ENCODE measurements around the gene MBTPS2. TPM values are rescaled to one million over a fixed set of nuclear protein-coding genes. Genes with fewer than 3 reads are reported as not detected.
A peak's percentile ranks its signal among the peaks of the same experiment; 100 is the strongest.

Gene MBTPS2
- total and polyA plus RNA-seq, 7 experiments from 2014 or later, result 4.6 to 9.9 (median 7.0) TPM

GRCh38 chrX:21926527-21927278, 87.3 kb downstream of the MBTPS2 start:
- intact Hi-C loops (cut with micrococcal nuclease), result loop anchor here in 1 of 2 donors (5.0 to 10.0 kb wide), 2 partner anchors 46 to 82 kb away; no protein-coding TSS in a partner anchor
- Histone ChIP-seq H3K36me3 (ENCODE audit: control insufficient read depth in 2 of 3, insufficient read depth in 3 of 3, low read length in 3 of 3) (no peaks in the 10 kb centered on the region), H3K4me3 (ENCODE audit: low read length) (no peak overlapping the region), H3K9me3 (ENCODE audit: control insufficient read depth in 2 of 3, low read length in 3 of 3) (no peaks in the 10 kb centered on the region), H3K4me1 (ENCODE audit: control insufficient read depth in 2 of 2, insufficient read depth in 2 of 2, low read length in 2 of 2) (no peaks in the 10 kb centered on the region), H3K27me3 (ENCODE audit: control insufficient read depth in 2 of 2, insufficient read depth in 2 of 2, low read length in 2 of 2) (no peaks in the 10 kb centered on the region), H3K27ac (ENCODE audit: low read depth, low read length) (no peak overlapping the region)
- no peak for DNase-seq
- H3K27me3 Mint-ChIP-seq, result no peaks in the 10 kb centered on the region
- H3K9me3 Mint-ChIP-seq, result peaks cover 0 to 7% (median 0%) of the 10 kb centered on the region in 11 donors
- H3K4me3 Mint-ChIP-seq, result peak overlapping the region in 1 of 10 donors; percentile 56
- ChIA-PET POLR2A (no interaction called here), CTCF (no interaction called here)
- peaks cover 1 to 30% (median 10%) of the 10 kb centered on the region in 7 donors for H3K4me1 Mint-ChIP-seq
- H3K36me3 Mint-ChIP-seq, result peaks cover 0 to 14% (median 0%) of the 10 kb centered on the region in 5 donors
- peak; percentile 56 for ATAC-seq
- H3K27ac Mint-ChIP-seq, result peak overlapping the region in 1 of 9 donors; percentile 82

GRCh38 chrX:21929209-21929608, 89.8 kb downstream of the MBTPS2 start:
- no peaks in the 10 kb centered on the region for H3K9me3 ChIP-seq (ENCODE audit: control insufficient read depth in 2 of 3, low read length in 3 of 3)
- H3K9me3 Mint-ChIP-seq, result peaks cover 0 to 7% (median 0%) of the 10 kb centered on the region in 11 donors
- H3K27me3 Mint-ChIP-seq, result no peaks in the 10 kb centered on the region
- CTCF ChIA-PET, result no interaction called here
- no peaks in the 10 kb centered on the region for H3K36me3 ChIP-seq (ENCODE audit: control insufficient read depth in 2 of 3, insufficient read depth in 3 of 3, low read length in 3 of 3)
- POLR2A ChIA-PET, result no interaction called here
- intact Hi-C loops (cut with micrococcal nuclease), result loop anchor here in 1 of 2 donors (5.0 to 10.0 kb wide), 2 partner anchors 43 to 84 kb away; no protein-coding TSS in a partner anchor
- H3K27me3 ChIP-seq (ENCODE audit: control insufficient read depth in 2 of 2, insufficient read depth in 2 of 2, low read length in 2 of 2), result no peaks in the 10 kb centered on the region
- H3K4me3 Mint-ChIP-seq, result peak overlapping the region in 2 of 10 donors; percentile 15 to 28
- H3K4me1 ChIP-seq (ENCODE audit: control insufficient read depth in 2 of 2, insufficient read depth in 2 of 2, low read length in 2 of 2), result no peaks in the 10 kb centered on the region
- DNase-seq (no peak), ATAC-seq (no peak)
- H3K4me3 ChIP-seq (ENCODE audit: low read length), result no peak overlapping the region
- H3K36me3 Mint-ChIP-seq, result peaks cover 0 to 14% (median 0%) of the 10 kb centered on the region in 5 donors
- peak overlapping the region in 1 of 9 donors; percentile 55 for H3K27ac Mint-ChIP-seq
- H3K4me1 Mint-ChIP-seq, result peaks cover 0 to 33% (median 10%) of the 10 kb centered on the region in 7 donors
- no peak overlapping the region for H3K27ac ChIP-seq (ENCODE audit: low read depth, low read length)

DNA sequence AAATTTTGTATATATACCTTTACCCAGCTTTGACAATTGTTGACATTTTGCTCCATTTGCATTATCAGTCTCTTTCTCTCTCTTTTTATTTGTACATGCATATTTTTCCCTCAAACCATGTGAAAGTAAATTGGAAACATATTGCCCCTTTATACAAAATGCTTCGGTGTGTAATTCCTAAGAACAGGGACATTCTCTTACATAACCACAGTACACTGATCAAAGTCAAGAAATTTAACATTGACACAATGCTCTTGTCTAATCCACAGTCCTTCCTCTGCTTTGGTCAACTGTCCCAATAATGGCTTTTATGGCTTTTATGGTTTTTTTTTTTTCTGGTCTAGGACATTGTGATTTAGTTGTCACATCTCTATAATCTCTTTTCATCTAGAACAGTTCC, 91.6 kb downstream of the MBTPS2 start:
- no peak for ATAC-seq
- Mint-ChIP-seq H3K4me3 (no peak overlapping the region), H3K4me1 (peaks cover 0 to 33% (median 10%) of the 10 kb centered on the region in 7 donors), H3K27me3 (no peaks in the 10 kb centered on the region), H3K9me3 (peaks cover 0 to 7% (median 0%) of the 10 kb centered on the region in 11 donors), H3K27ac (peak overlapping the region in 1 of 9 donors; percentile 48), H3K36me3 (peaks cover 0 to 14% (median 0%) of the 10 kb centered on the region in 5 donors)
- Histone ChIP-seq H3K36me3 (ENCODE audit: control insufficient read depth in 2 of 3, insufficient read depth in 3 of 3, low read length in 3 of 3) (no peaks in the 10 kb centered on the region), H3K9me3 (ENCODE audit: control insufficient read depth in 2 of 3, low read length in 3 of 3) (no peaks in the 10 kb centered on the region), H3K4me1 (ENCODE audit: control insufficient read depth in 2 of 2, insufficient read depth in 2 of 2, low read length in 2 of 2) (no peaks in the 10 kb centered on the region), H3K27ac (ENCODE audit: low read depth, low read length) (no peak overlapping the region), H3K4me3 (ENCODE audit: low read length) (no peak overlapping the region), H3K27me3 (ENCODE audit: control insufficient read depth in 2 of 2, insufficient read depth in 2 of 2, low read length in 2 of 2) (no peaks in the 10 kb centered on the region)
- CTCF ChIA-PET, result no interaction called here
- no peak for DNase-seq
- intact Hi-C loops (cut with micrococcal nuclease), result no loop called here
- POLR2A ChIA-PET, result no interaction called here

- Mint-ChIP-seq H3K27ac (no peak overlapping the region), H3K27me3 (no peaks in the 10 kb centered on the region), H3K9me3 (peaks cover 0 to 7% (median 0%) of the 10 kb centered on the region in 11 donors), H3K4me1 (peaks cover 0 to 27% (median 10%) of the 10 kb centered on the region in 7 donors), H3K36me3 (peaks cover 0 to 14% (median 0%) of the 10 kb centered on the region in 5 donors), H3K4me3 (no peak overlapping the region)
- Histone ChIP-seq H3K4me1 (ENCODE audit: control insufficient read depth in 2 of 2, insufficient read depth in 2 of 2, low read length in 2 of 2) (no peaks in the 10 kb centered on the region), H3K36me3 (ENCODE audit: control insufficient read depth in 2 of 3, insufficient read depth in 3 of 3, low read length in 3 of 3) (no peaks in the 10 kb centered on the region), H3K4me3 (ENCODE audit: low read length) (no peak overlapping the region), H3K27ac (ENCODE audit: low read depth, low read length) (no peak overlapping the region), H3K9me3 (ENCODE audit: control insufficient read depth in 2 of 3, low read length in 3 of 3) (no peaks in the 10 kb centered on the region), H3K27me3 (ENCODE audit: control insufficient read depth in 2 of 2, insufficient read depth in 2 of 2, low read length in 2 of 2) (no peaks in the 10 kb centered on the region)
- POLR2A ChIA-PET, result no interaction called here
- intact Hi-C loops (cut with micrococcal nuclease), result no loop called here
- DNase-seq (no peak), ATAC-seq (peak; percentile 74)
- CTCF ChIA-PET, result no interaction called here
Observed at GRCh38 chrX:21932292-21933002, 93.0 kb downstream of the MBTPS2 start.

DNA sequence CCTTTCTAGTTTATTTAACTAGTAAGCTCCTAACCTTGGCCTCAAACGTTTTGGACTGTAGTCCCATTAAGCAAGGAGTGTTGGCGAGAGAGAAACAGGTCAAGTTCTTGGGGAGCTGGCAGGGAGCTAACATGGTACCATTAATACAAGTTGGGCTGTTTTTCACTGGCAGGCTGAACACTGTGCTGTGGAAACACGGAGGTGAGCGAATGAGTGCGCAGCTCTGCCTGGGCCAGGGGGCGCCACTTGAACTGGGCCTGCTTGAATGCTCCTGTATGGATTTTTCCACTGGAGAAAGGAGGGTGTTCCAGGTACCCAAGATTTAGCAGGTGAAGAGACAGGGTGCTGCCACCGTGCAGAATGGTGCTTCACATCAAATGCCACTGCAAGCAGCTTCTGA, 93.7 kb downstream of the MBTPS2 start:
- H3K4me3 Mint-ChIP-seq, result no peak overlapping the region
- H3K27me3 Mint-ChIP-seq, result no peaks in the 10 kb centered on the region
- intact Hi-C loops (cut with micrococcal nuclease), result no loop called here
- H3K36me3 Mint-ChIP-seq, result peaks cover 0 to 14% (median 0%) of the 10 kb centered on the region in 5 donors
- H3K27ac Mint-ChIP-seq, result no peak overlapping the region
- Histone ChIP-seq H3K27ac (ENCODE audit: low read depth, low read length) (no peak overlapping the region), H3K4me1 (ENCODE audit: control insufficient read depth in 2 of 2, insufficient read depth in 2 of 2, low read length in 2 of 2) (no peaks in the 10 kb centered on the region), H3K36me3 (ENCODE audit: control insufficient read depth in 2 of 3, insufficient read depth in 3 of 3, low read length in 3 of 3) (no peaks in the 10 kb centered on the region), H3K4me3 (ENCODE audit: low read length) (no peak overlapping the region), H3K27me3 (ENCODE audit: control insufficient read depth in 2 of 2, insufficient read depth in 2 of 2, low read length in 2 of 2) (no peaks in the 10 kb centered on the region), H3K9me3 (ENCODE audit: control insufficient read depth in 2 of 3, low read length in 3 of 3) (no peaks in the 10 kb centered on the region)
- H3K9me3 Mint-ChIP-seq, result peaks cover 0 to 7% (median 0%) of the 10 kb centered on the region in 11 donors
- peaks cover 0 to 27% (median 10%) of the 10 kb centered on the region in 7 donors for H3K4me1 Mint-ChIP-seq
- CTCF ChIA-PET, result no interaction called here
- DNase-seq (no peak), ATAC-seq (no peak)
- POLR2A ChIA-PET, result no interaction called here

- no peaks in the 10 kb centered on the region for H3K27me3 ChIP-seq (ENCODE audit: control insufficient read depth in 2 of 2, insufficient read depth in 2 of 2, low read length in 2 of 2)
- intact Hi-C loops (cut with micrococcal nuclease), result no loop called here
- H3K36me3 ChIP-seq (ENCODE audit: control insufficient read depth in 2 of 3, insufficient read depth in 3 of 3, low read length in 3 of 3), result no peaks in the 10 kb centered on the region
- no peaks in the 10 kb centered on the region for H3K4me1 ChIP-seq (ENCODE audit: control insufficient read depth in 2 of 2, insufficient read depth in 2 of 2, low read length in 2 of 2)
- no peak for DNase-seq
- H3K4me3 ChIP-seq (ENCODE audit: low read length), result no peak overlapping the region
- Mint-ChIP-seq H3K4me3 (no peak overlapping the region), H3K9me3 (peaks cover 0 to 3% (median 0%) of the 10 kb centered on the region in 11 donors), H3K27me3 (no peaks in the 10 kb centered on the region), H3K4me1 (peaks cover 0 to 20% (median 4%) of the 10 kb centered on the region in 7 donors), H3K36me3 (peaks cover 0 to 9% (median 0%) of the 10 kb centered on the region in 5 donors), H3K27ac (no peak overlapping the region)
- no peaks in the 10 kb centered on the region for H3K9me3 ChIP-seq (ENCODE audit: control insufficient read depth in 2 of 3, low read length in 3 of 3)
- no peak overlapping the region for H3K27ac ChIP-seq (ENCODE audit: low read depth, low read length)
- ChIA-PET POLR2A (no interaction called here), CTCF (no interaction called here)
- ATAC-seq, result no peak
Observed at GRCh38 chrX:21934414-21934813, 95.0 kb downstream of the MBTPS2 start.

Data from naive thymus-derived CD4-positive, alpha-beta T cell (primary cell).